ENCODE measurements around the gene ARHGEF16.

DNA sequence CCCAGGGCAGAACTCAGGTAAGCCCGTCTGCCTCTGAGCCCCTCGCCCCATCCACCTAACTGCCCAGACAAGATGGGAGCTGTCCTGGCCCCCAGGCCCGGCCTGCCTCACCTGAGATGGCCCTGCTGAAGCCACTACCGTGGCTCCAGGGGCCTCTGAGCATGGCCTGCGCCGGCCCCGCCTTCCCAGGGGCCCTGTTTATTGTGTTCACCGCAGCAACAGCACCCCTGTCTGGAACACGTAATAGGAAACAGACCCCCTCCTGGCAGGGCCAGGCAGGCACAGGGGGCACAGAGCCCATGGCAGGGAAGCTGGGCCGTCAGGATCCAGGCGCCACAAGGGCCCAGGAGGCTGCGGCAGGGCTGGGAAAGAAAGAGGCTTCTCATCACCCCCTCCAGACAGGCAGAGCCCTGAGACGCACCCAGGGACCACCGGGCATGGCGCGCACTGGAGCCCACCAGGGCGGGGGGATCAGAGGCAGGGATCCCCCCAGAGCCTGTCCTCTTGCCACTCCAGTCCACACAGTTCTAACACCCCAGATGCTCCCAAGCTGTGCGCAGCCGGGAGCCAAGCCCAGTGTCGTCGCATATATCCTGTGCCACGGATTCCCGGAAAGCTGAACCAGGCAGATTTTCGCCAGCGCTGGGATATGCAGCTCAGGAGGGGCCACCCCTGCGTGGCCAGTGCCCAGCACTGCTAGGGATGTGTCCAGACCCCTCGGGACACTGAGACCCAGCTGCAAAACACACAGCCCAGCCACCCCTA lies 62.6 kb downstream of the ARHGEF16 start:
- TF ChIP-seq, protein P1, sequence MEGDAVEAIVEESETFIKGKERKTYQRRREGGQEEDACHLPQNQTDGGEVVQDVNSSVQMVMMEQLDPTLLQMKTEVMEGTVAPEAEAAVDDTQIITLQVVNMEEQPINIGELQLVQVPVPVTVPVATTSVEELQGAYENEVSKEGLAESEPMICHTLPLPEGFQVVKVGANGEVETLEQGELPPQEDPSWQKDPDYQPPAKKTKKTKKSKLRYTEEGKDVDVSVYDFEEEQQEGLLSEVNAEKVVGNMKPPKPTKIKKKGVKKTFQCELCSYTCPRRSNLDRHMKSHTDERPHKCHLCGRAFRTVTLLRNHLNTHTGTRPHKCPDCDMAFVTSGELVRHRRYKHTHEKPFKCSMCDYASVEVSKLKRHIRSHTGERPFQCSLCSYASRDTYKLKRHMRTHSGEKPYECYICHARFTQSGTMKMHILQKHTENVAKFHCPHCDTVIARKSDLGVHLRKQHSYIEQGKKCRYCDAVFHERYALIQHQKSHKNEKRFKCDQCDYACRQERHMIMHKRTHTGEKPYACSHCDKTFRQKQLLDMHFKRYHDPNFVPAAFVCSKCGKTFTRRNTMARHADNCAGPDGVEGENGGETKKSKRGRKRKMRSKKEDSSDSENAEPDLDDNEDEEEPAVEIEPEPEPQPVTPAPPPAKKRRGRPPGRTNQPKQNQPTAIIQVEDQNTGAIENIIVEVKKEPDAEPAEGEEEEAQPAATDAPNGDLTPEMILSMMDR (IDR thresholded peaks at IDR 0.05), result no peak
- no peak for TF ChIP-seq POLR2A (IDR thresholded peaks at IDR 0.05; ENCODE audit: low read depth)
